Stimulated activated naive CD8-positive, alpha-beta T cell treated with anti-CD3 and anti-CD28 coated beads, Interleukin-15, Interleukin-2, amounts not matched to agents 100 ng/mL and 50 ng/mL, for 24 hours (primary cell): ENCODE data around the gene SPOCK1.

Experiments used
- H3K27ac Mint-ChIP-seq: one replicate; pipeline ENCODE4 v1.8.0; 2021; ENCODE audit warnings: mild to moderate bottlenecking, mixed read lengths
- H3K27me3 Mint-ChIP-seq: one replicate; pipeline ENCODE4 v1.8.0; 2021; ENCODE audit warnings: mixed read lengths
- H3K36me3 Mint-ChIP-seq: one replicate; pipeline ENCODE4 v1.8.0; 2021; ENCODE audit warnings: low read depth, mixed read lengths
- H3K4me1 Mint-ChIP-seq: one replicate; pipeline ENCODE4 v1.8.0; 2021; ENCODE audit warnings: low read depth, mixed read lengths
- H3K4me3 Mint-ChIP-seq: one replicate; pipeline ENCODE4 v1.8.0; 2021; ENCODE audit warnings: mild to moderate bottlenecking, mixed read lengths
- H3K9me3 Mint-ChIP-seq: one replicate; pipeline ENCODE4 v1.8.0; 2021; ENCODE audit warnings: mixed read lengths

The SPOCK1 gene

DNA sequence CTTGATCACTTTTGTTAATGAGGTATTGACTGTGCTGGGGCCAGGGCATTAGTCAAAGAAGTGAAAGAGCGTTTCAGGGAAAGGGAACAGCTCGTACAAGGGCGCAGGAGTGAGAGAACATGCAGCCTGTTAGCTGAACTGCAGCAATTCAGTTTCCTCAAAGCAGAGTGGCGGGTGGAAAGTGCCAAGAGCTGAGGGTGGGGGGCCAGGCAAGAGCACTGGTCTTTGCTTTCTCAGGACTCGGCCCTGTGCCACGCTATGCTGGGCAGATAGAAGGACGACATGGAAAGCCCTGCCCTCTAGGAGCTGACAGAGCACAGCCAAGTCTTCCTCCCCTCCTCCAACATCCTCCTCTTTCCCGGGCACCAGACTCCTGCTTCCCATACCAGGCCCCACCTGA is 304.8 kb downstream of the SPOCK1 start:
- H3K27me3 Mint-ChIP-seq, result peaks cover 2% of the 10 kb centered on the region
- H3K4me3 Mint-ChIP-seq, result no peak overlapping the region
- no peak overlapping the region for H3K27ac Mint-ChIP-seq
- no peaks in the 10 kb centered on the region for H3K9me3 Mint-ChIP-seq
- H3K4me1 Mint-ChIP-seq, result no peaks in the 10 kb centered on the region
- no peaks in the 10 kb centered on the region for H3K36me3 Mint-ChIP-seq

DNA sequence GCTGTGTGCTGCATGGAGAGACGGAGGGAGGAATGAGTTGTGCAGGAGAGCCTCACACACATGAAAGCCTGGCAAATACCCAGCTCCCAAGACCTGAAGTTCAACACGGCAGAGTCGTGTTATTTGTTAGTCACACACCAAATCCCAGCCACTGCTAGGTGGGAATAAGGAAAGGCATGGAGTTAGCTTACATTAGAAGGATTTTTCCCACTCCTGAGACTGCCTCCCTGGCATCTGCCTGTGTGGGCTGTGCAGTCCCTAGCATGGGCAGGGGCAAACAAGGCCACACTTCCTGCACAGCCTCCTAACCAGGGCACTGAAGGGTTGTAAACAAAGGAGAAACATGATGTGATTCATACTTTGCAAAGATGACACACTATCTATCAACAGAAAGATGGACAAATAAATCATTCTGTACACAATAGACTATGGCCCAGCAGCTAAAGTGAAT is 306.8 kb downstream of the SPOCK1 start:
- peaks cover 2% of the 10 kb centered on the region for H3K27me3 Mint-ChIP-seq
- H3K4me3 Mint-ChIP-seq, result no peak overlapping the region
- no peaks in the 10 kb centered on the region for H3K36me3 Mint-ChIP-seq

DNA sequence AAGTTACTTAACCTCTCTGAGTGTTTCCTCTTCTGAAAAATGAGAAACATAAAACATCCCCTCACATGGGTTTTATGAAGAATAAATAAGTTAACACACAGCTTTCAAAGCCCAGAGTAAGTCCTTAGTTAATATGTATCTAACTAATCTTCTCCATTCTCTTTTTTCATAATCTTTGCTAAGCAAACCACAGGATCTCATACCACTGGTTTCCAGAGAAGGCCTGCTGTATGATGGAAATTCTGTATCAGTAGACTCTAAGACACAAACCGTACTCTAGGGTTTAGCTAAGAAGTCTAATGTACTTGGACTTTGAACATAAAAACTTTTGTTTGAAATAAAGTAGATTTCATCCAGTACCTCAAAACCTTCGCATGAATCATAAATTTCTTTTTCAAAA is 307.9 kb downstream of the SPOCK1 start:
- H3K9me3 Mint-ChIP-seq, result no peaks in the 10 kb centered on the region
- H3K27ac Mint-ChIP-seq, result no peak overlapping the region
- H3K27me3 Mint-ChIP-seq, result peaks cover 2% of the 10 kb centered on the region
- H3K4me1 Mint-ChIP-seq, result no peaks in the 10 kb centered on the region
- no peaks in the 10 kb centered on the region for H3K36me3 Mint-ChIP-seq
- no peak overlapping the region for H3K4me3 Mint-ChIP-seq

More for the DNA sequence above, 306.8 kb downstream of the SPOCK1 start:
- no peaks in the 10 kb centered on the region for H3K9me3 Mint-ChIP-seq
- no peaks in the 10 kb centered on the region for H3K4me1 Mint-ChIP-seq
- no peak overlapping the region for H3K27ac Mint-ChIP-seq

DNA sequence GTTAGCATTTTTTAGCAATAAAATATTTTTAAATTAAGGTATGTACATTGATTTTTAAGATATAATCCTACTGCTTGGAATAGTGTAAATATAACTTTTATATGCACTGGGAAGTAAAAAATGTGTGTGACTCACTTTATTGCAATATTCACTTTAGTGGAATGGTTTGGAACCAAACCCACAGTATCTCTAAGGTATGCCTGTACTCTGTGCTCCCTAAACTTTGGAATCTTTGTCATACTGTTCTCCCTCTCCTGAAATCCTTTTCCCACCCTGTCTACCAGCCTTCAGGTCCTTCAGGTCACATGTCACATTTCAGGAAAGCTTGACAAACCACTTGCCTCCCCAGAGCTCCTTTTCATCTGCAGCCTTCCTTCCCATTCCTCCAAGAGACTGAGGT is 308.7 kb downstream of the SPOCK1 start:
- H3K9me3 Mint-ChIP-seq, result no peaks in the 10 kb centered on the region
- no peaks in the 10 kb centered on the region for H3K36me3 Mint-ChIP-seq
- H3K4me3 Mint-ChIP-seq, result no peak overlapping the region
- no peaks in the 10 kb centered on the region for H3K4me1 Mint-ChIP-seq
- no peak overlapping the region for H3K27ac Mint-ChIP-seq
- H3K27me3 Mint-ChIP-seq, result peaks cover 2% of the 10 kb centered on the region

DNA sequence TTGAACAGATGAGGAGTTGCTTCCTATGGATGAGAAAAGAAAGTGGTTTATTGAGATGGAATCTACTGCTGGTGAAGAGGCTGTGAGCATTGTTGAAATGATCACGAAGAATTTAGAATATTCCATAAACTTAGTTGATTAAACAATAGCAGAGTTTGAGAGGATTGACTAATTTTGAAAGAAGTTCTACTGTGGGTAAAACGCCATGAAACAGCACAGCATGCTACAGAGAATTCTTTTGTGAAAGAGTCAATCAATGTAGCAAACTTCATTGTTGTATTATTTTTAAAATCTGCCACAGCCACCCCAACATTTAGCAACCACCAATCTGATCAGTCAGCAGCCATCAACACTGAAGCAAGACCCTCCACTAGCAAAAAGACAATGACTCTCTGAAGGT is 309.1 kb downstream of the SPOCK1 start:
- no peaks in the 10 kb centered on the region for H3K36me3 Mint-ChIP-seq
- no peaks in the 10 kb centered on the region for H3K4me1 Mint-ChIP-seq
- H3K4me3 Mint-ChIP-seq, result no peak overlapping the region
- peaks cover 2% of the 10 kb centered on the region for H3K27me3 Mint-ChIP-seq
- no peak overlapping the region for H3K27ac Mint-ChIP-seq
- no peaks in the 10 kb centered on the region for H3K9me3 Mint-ChIP-seq

DNA sequence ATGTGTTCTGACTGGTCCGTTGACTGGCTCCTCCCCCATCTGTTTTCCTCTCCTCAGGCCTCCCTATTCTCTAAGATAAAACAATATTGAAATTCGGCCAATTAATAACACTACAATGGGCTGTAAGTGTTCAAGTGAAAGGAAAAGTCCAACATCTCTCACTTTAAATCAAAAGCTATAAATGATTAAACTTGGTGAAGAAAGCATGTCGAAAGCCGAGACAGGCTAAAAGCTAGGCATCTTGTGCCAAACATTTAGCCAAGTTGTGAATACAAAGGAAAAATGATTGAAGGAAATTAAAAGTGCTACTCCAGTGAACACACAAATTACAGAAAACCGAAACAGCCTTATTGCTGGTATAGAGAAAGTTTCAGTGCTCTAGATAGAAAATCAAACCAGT is 310.6 kb downstream of the SPOCK1 start:
- H3K4me3 Mint-ChIP-seq, result no peak overlapping the region
- no peaks in the 10 kb centered on the region for H3K4me1 Mint-ChIP-seq
- H3K27me3 Mint-ChIP-seq, result peaks cover 2% of the 10 kb centered on the region
- no peaks in the 10 kb centered on the region for H3K9me3 Mint-ChIP-seq
- no peaks in the 10 kb centered on the region for H3K36me3 Mint-ChIP-seq
- H3K27ac Mint-ChIP-seq, result no peak overlapping the region

DNA sequence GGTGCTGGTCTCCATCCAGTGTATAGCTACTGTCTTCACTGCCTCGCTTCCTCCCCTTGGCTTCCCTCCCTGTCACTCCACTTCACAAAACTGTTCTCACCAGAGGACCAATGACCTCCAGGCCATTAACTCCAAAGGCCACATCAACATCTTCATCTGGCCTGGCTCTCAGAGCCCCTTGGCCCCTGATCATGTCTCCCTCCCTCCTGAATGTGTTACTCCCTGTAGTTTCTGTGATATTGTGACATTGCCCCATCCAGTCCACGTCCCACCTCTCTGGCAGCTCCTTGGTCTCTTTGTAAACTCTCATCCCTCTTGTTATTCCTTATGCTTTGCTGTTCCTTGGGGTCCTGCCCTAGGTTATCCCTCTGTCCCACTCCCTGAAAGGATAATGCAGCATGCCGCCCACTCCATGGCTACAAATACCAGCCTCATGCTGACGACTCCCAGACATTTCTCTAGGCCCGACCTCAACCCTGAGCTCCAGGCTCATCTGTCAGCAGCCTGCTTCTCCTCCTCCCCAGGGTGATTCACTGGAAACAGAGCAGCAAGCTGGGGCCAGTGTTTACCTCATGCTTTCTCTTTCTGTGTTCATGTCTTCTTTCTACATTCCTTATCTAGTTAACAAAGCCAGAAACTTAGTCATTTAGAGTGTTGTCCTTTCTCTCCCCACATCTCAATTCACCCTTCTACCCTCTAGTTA is 312.2 kb downstream of the SPOCK1 start:
- H3K9me3 Mint-ChIP-seq, result no peaks in the 10 kb centered on the region
- no peaks in the 10 kb centered on the region for H3K36me3 Mint-ChIP-seq
- peaks cover 2% of the 10 kb centered on the region for H3K27me3 Mint-ChIP-seq
- H3K27ac Mint-ChIP-seq, result no peak overlapping the region
- H3K4me3 Mint-ChIP-seq, result no peak overlapping the region
- H3K4me1 Mint-ChIP-seq, result no peaks in the 10 kb centered on the region

DNA sequence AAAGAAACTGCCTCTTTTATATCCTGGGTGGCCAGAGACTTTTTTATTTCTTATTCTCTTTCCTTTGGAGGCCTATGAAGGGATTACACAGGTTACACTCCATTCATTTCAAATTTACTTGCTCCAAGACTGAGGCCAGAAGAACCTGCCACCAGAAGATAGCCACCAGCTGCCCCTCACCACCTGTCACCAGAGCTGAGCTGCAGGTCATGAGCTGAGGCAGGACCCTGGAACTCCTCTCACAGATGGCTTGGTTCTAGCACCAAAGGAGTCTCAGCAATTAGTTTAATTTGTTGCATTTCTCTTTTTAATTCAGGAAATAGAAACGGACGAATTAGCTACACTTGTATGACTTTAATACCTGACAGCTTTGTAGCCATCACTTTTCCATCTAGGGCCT is 313.9 kb downstream of the SPOCK1 start:
- Mint-ChIP-seq H3K9me3 (no peaks in the 10 kb centered on the region), H3K36me3 (no peaks in the 10 kb centered on the region), H3K27me3 (peaks cover 2% of the 10 kb centered on the region), H3K4me1 (no peaks in the 10 kb centered on the region), H3K4me3 (no peak overlapping the region), H3K27ac (no peak overlapping the region)

DNA sequence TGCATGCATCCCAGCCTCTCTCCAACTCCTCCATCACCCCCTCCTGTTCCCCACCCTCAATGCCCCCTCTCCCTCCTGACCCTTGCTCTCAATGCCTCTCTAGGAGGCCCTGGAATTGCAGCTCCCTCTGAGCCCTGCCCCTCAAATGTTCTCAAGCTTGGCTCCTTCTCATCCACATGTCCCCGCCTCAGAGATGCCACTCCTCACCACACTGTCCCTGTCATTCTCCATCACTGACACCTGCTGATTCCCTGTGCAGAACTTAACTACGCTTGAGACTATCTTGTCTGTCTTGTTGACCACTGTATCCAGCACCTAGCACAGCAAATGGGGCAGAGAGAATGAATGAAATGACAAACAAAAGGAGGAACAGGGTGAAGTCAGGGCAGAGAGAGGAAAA is 314.4 kb downstream of the SPOCK1 start:
- no peaks in the 10 kb centered on the region for H3K9me3 Mint-ChIP-seq
- H3K36me3 Mint-ChIP-seq, result no peaks in the 10 kb centered on the region
- no peaks in the 10 kb centered on the region for H3K4me1 Mint-ChIP-seq
- peaks cover 2% of the 10 kb centered on the region for H3K27me3 Mint-ChIP-seq
- no peak overlapping the region for H3K27ac Mint-ChIP-seq
- H3K4me3 Mint-ChIP-seq, result no peak overlapping the region

DNA sequence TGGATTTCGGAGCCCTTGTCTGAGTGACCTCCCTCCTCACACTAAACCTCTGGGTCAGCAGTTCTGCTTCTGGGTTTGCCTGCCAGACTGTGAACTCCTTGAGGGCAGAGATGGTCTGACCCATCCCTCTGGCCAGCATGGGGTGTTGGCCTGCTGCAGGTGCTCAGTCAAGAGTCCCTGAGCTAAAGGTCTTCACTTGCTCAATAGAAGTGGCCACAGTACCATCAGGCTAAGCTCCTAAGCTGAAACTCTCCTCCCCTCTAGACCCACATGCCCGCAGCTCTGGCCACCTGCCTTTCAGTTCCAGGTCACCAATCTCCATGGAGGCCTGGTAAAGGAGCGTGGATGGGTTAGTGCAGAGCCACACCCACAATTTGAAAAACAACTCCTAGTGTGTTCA is 316.6 kb downstream of the SPOCK1 start:
- no peak overlapping the region for H3K27ac Mint-ChIP-seq
- no peaks in the 10 kb centered on the region for H3K9me3 Mint-ChIP-seq
- no peaks in the 10 kb centered on the region for H3K36me3 Mint-ChIP-seq
- H3K4me3 Mint-ChIP-seq, result no peak overlapping the region
- H3K4me1 Mint-ChIP-seq, result no peaks in the 10 kb centered on the region
- H3K27me3 Mint-ChIP-seq, result no peaks in the 10 kb centered on the region

DNA sequence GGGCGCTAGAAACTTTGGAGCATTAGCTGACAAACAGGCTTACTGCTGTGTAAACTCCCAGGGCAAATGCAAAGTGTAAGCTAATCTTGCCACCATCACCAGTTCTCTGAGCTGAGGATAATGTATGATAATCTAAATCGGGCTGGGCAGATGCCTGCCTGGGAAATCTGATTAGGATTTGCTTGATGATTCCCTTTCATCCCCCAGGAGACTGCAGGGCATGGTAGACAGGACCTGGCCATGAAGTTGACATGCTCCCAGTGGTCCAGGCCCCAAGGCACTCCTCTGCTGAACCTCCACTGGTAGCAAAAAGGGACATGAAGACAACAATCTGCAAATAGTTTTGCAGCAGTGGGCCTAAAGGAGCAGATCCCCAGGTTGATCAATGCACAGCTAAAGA is 317.5 kb downstream of the SPOCK1 start:
- Mint-ChIP-seq H3K27ac (no peak overlapping the region), H3K9me3 (no peaks in the 10 kb centered on the region), H3K27me3 (no peaks in the 10 kb centered on the region), H3K4me3 (no peak overlapping the region), H3K4me1 (no peaks in the 10 kb centered on the region), H3K36me3 (no peaks in the 10 kb centered on the region)

DNA sequence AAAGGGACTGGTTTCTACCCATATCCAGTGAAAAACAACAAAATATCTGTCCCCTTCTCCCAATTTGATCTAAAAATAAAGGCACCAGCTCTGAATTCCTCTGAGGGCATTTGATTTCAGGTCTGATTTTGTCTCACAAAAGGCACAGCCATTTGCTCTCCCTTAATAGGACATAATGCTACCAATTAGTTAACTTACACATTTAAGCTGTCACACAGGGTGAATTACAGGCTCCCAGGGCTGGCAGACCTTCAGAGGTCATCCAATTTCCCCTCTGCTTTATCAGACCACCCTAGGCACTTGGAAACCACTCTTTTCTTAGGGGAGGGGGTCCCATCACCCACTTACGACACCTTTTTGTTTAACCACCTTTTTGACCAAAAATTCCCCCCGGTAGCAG is 319.9 kb downstream of the SPOCK1 start:
- Mint-ChIP-seq H3K4me3 (no peak overlapping the region), H3K36me3 (no peaks in the 10 kb centered on the region), H3K4me1 (no peaks in the 10 kb centered on the region), H3K9me3 (no peaks in the 10 kb centered on the region), H3K27me3 (no peaks in the 10 kb centered on the region), H3K27ac (no peak overlapping the region)

DNA sequence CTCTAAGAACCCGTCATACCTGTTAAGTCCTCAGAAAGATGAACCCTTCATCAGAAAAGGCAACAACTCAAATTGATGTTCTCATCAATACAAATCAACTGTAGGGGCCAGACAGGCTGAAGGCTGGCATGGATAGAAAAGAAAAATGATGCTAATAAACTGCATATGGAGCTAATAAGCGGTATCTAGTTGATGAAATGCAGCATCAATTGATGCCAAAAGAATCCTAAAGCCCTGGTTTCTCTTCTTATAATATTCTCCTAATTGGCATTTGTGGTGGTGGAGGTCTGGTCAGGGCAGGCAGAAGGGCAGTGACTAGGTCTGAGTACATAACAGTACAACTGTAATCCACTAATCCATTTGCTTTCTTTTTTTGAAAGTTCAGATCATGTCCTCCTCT is 322.5 kb downstream of the SPOCK1 start:
- H3K4me3 Mint-ChIP-seq, result no peak overlapping the region
- no peak overlapping the region for H3K27ac Mint-ChIP-seq
- no peaks in the 10 kb centered on the region for H3K27me3 Mint-ChIP-seq
- H3K36me3 Mint-ChIP-seq, result no peaks in the 10 kb centered on the region
- no peaks in the 10 kb centered on the region for H3K4me1 Mint-ChIP-seq
- H3K9me3 Mint-ChIP-seq, result no peaks in the 10 kb centered on the region

DNA sequence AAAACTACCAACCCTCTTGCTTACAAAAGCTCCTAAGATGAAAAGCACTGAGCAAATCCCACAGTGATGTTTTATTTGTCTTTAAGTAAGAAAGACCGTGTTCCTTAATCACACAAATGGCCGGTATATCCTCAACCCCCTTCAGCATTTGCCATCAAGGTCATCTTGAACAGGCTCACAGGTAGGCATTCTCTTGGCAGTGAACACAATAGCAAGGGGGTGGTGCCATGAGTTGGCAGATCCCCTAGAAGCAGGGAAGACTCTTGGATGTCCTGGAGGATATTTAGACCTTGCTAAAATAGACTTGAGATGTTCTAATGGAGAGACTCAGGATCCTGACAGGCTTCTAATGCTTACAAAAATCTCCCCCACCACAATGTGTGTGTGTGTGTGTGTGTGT is 323.0 kb downstream of the SPOCK1 start:
- Mint-ChIP-seq H3K36me3 (no peaks in the 10 kb centered on the region), H3K27ac (no peak overlapping the region), H3K9me3 (no peaks in the 10 kb centered on the region), H3K4me3 (no peak overlapping the region), H3K27me3 (no peaks in the 10 kb centered on the region), H3K4me1 (no peaks in the 10 kb centered on the region)

DNA sequence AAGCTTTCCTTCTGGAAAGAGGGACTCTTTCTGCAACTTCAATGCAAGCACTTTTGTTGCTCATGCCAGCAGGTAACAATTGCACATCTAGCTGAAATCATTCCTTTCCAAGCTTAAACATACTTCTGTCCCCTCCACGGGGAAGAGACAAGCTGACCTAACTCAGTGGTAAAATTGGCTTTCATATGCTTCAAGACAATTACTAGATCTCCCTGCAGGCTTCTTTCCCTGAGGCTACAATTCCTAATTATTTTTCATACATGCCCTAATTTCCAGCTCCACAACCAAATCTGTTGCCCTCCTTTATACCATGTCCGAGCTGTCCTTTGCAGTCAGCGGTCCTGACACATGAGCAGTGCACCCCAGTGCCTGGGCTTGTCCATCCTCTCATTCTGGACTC is 324.9 kb downstream of the SPOCK1 start:
- Mint-ChIP-seq H3K4me1 (no peaks in the 10 kb centered on the region), H3K4me3 (no peak overlapping the region), H3K9me3 (no peaks in the 10 kb centered on the region), H3K27me3 (no peaks in the 10 kb centered on the region), H3K27ac (no peak overlapping the region), H3K36me3 (no peaks in the 10 kb centered on the region)

DNA sequence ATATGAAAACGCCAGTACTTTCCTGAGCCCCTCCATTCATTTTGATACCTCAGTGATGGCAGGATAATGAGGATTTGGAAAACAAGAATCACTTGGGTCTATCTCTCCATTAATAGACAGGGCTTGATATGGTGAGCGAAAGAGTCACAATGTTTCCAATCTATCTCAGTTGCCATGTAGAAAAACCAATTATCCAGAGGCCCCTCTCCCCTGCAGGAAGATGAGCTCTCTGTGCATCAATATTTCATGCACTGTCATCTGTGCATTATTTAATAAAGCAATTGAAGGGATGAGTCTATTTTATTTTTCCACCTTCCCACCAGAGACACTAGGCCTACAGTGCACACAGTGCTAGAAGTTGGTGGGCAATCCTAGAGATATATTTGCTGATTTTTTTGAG is 326.9 kb downstream of the SPOCK1 start:
- Mint-ChIP-seq H3K4me1 (no peaks in the 10 kb centered on the region), H3K9me3 (no peaks in the 10 kb centered on the region), H3K4me3 (no peak overlapping the region), H3K27ac (no peak overlapping the region), H3K27me3 (no peaks in the 10 kb centered on the region), H3K36me3 (no peaks in the 10 kb centered on the region)
